HepG2 (cell line): ENCODE measurements around the gene FXN. TPM values are rescaled to one million over a fixed set of nuclear protein-coding genes. Genes with fewer than 3 reads are reported as not detected.
"Not testable (repeated sequence)": the region's sequence is repeated elsewhere in the genome, so short reads cannot be mapped to it uniquely, and the experiment has no call there.

ENCODE experiments used
- ATAC-seq: fragments of 200-7000 bp; cut with Tn5 transposase; 3 replicates; pipeline ENCODE4 v1.9.1; 2020; ENCODE audit warnings: mild to moderate bottlenecking, moderate library complexity
- BruUV-seq: library from RNA; stranded (reverse); fragments of 400-500 nt; replicated peaks from 2 replicates; lab custom pipeline; 2021; lab: Mats Ljungman, UMichigan
- CTCF ChIA-PET: fragments of 300-600 bp; formaldehyde crosslinking; extraction: SDS; loops from one replicate; lab custom pipeline; 2021; ENCODE audit warnings: low total read pairs, inconsistent platforms, low intra/inter-chr PET ratio; lab: Yijun Ruan, JAX
- POLR2A ChIA-PET: fragments of 350-600 bp; sonication (Branson Sonifier 250); formaldehyde crosslinking; loops from one replicate; lab custom pipeline; 2020; ENCODE audit warnings: antibody characterized with exemption, inconsistent platforms; lab: Yijun Ruan, JAX
- DNase-seq: peaks from one replicate; pipeline ENCODE4 v3.0.0-alpha.2; 2015; ENCODE audit warnings: low spot score
- FAIRE-seq: peaks from 3 replicates; lab custom pipeline; 2011; peaks lifted over from hg19 to GRCh38; lab: Jason Lieb, UNC
- H2AFZ ChIP-seq: one replicate; pipeline ENCODE4 v1.6.1; 2011; ENCODE audit warnings: low read length, inconsistent platforms
- H3K27ac ChIP-seq: fragments of 300-600 bp; 3 replicates; pipeline ENCODE4 v1.8.0; 2011; ENCODE audit warnings: mixed run types, mild to moderate bottlenecking, mixed read lengths, low read length, inconsistent platforms; ENCODE audit not compliant: insufficient read depth; ENCODE audit errors: extremely low read length
- H3K27me3 ChIP-seq, 2 experiments: fragments of 200-600 bp in 1 of 2; 2 replicates in 1 of 2; 3 replicates in 1 of 2; pipeline versions ENCODE4 v1.6.0 to v1.8.0; 2011; ENCODE audit warnings: low read length in 2 of 2, mild to moderate bottlenecking in 2 of 2, moderate library complexity in 2 of 2, inconsistent platforms in 1 of 2; ENCODE audit not compliant: insufficient read depth in 2 of 2, control insufficient read depth in 1 of 2
- H3K36me3 ChIP-seq, 2 experiments: fragments of 200-600 bp in 1 of 2; replicated peaks in 1 of 2; 2 replicates in 1 of 2; 3 replicates in 1 of 2; pipeline versions ENCODE4 v1.5.1 to v1.8.0; 2011; ENCODE audit warnings: low read length in 2 of 2, inconsistent platforms in 1 of 2; ENCODE audit not compliant: insufficient read depth in 2 of 2, control insufficient read depth in 1 of 2
- H3K4me1 ChIP-seq: 2 replicates; pipeline ENCODE4 v1.5.1; 2012; ENCODE audit warnings: low read length, inconsistent platforms; ENCODE audit not compliant: insufficient read depth
- H3K4me2 ChIP-seq: 2 replicates; pipeline ENCODE4 v1.6.0; 2011; ENCODE audit warnings: low read depth, low read length, inconsistent platforms
- H3K4me3 ChIP-seq, 3 experiments: fragments of 200-600 bp in 1 of 3; sonication (generic), shearing (Covaris generic) in 1 of 3; replicated peaks in 1 of 3; 2 replicates each; pipeline ENCODE4 v1.5.1; 2011 to 2016; ENCODE audit warnings: low read length in 3 of 3, inconsistent platforms in 2 of 3, low read depth in 2 of 3, mild to moderate bottlenecking in 2 of 3, control low read depth in 1 of 3, mixed read lengths in 1 of 3; ENCODE audit not compliant: insufficient read depth in 1 of 3
- H3K79me2 ChIP-seq: one replicate; pipeline ENCODE4 v1.6.1; 2011; ENCODE audit warnings: low read length, inconsistent platforms; ENCODE audit not compliant: insufficient read depth
- H3K9ac ChIP-seq: 2 replicates; pipeline ENCODE4 v1.6.0; 2011; ENCODE audit warnings: mild to moderate bottlenecking, low read depth, low read length, inconsistent platforms; ENCODE audit not compliant: insufficient read depth
- H3K9me3 ChIP-seq: 2 replicates; pipeline ENCODE4 v1.5.1; 2012; ENCODE audit warnings: mild to moderate bottlenecking, low read length
- H4K20me1 ChIP-seq: 2 replicates; pipeline ENCODE4 v1.6.0; 2011; ENCODE audit warnings: inconsistent platforms, mild to moderate bottlenecking, low read length, moderate library complexity; ENCODE audit not compliant: insufficient read depth
- AHR ChIP-seq: IDR thresholded peaks from 2 replicates; pipeline ENCODE4 v1.6.1; 2018; ENCODE audit warnings: missing genetic modification reagents, missing compliant biosample characterization
- HCFC1 ChIP-seq: fragments of 150-350 bp; IDR thresholded peaks from 2 replicates; pipeline ENCODE4 v1.6.1; 2014; ENCODE audit warnings: low read depth, low read length
- HMGA1 ChIP-seq: sonication (generic); formaldehyde crosslinking; conservative IDR thresholded peaks from 2 replicates; pipeline ENCODE4 v1.4.0; 2020; ENCODE audit warnings: missing genetic modification reagents
- KDM1A ChIP-seq: IDR thresholded peaks from 2 replicates; pipeline ENCODE4 v1.6.1; 2016; ENCODE audit warnings: missing compliant biosample characterization
- NFYC ChIP-seq: IDR thresholded peaks from 2 replicates; pipeline ENCODE4 v1.6.1; 2016; ENCODE audit warnings: missing genetic modification reagents, missing compliant biosample characterization
- TCF7L2 ChIP-seq: IDR thresholded peaks from 2 replicates; pipeline ENCODE4 v1.6.1; 2011; ENCODE audit warnings: mild to moderate bottlenecking, low read depth, low read length, moderate library complexity
- YY1 ChIP-seq: IDR thresholded peaks from 2 replicates; pipeline ENCODE4 v1.6.1; 2011; ENCODE audit warnings: low read length, low read depth, moderate library complexity, mild to moderate bottlenecking; ENCODE audit not compliant: insufficient read depth, insufficient replicate concordance
- ZC3H13 ChIP-seq: sonication (generic); formaldehyde crosslinking; IDR thresholded peaks from 2 replicates; pipeline ENCODE4 v1.8.1; 2023; ENCODE audit warnings: mild to moderate bottlenecking, missing genetic modification reagents, moderate library complexity
- ZNF318 ChIP-seq: sonication (generic); formaldehyde crosslinking; IDR thresholded peaks from 2 replicates; pipeline ENCODE4 v1.4.0; 2020; ENCODE audit warnings: mild to moderate bottlenecking, missing genetic modification reagents
- ZNF768 ChIP-seq: sonication (generic); formaldehyde crosslinking; IDR thresholded peaks from 2 replicates; pipeline ENCODE4 v1.4.0; 2020; ENCODE audit warnings: missing genetic modification reagents
- WGBS: methylation state at CpG from one replicate; pipeline ENCODE4 v1.1.6; 2017; ENCODE audit warnings: low lambda C conversion rate; 5-methylcytosine and 5-hydroxymethylcytosine counted together
- in situ Hi-C: cut with HindIII; loops from 2 replicates; pipeline ENCODE4 v1.10.0; 2017; ENCODE audit warnings: low pct_unique_long_range_greater_than_20kb; ENCODE audit not compliant: extremely low pct_ligation_motif_present
- intact Hi-C: fragments of 100-400 bp; cut with micrococcal nuclease; formaldehyde crosslinking; loops from one replicate; pipeline ENCODE4 v1.10.0; 2022; ENCODE audit not compliant: unreplicated experiment
- polyA plus RNA-seq, 8 experiments: library from polyadenylated mRNA; depleted of rRNA in 3 of 8; stranded (reverse) in 7 of 8; unstranded in 1 of 8; fragments of >200 nt; fragmentation: Illumina TruSeq in 4 of 8; extraction: Trizol in 4 of 8; gene quantifications; 2 replicates each; pipeline versions ENCODE4 v1.2.1 to v1.2.3, GENCODE V29; 2011 to 2016; ENCODE audit warnings: low read depth in 4 of 8, missing spikeins in 1 of 8, mixed read lengths in 1 of 8; ENCODE audit not compliant: insufficient read depth in 1 of 8
- total RNA-seq, 5 experiments: library from RNA; depleted of rRNA; stranded (reverse); fragments of >200 nt; fragmentation: Illumina TruSeq; extraction: Trizol; gene quantifications; 2 replicates each; pipeline ENCODE4 v1.2.3, GENCODE V29; 2016; ENCODE audit warnings: low read depth in 1 of 5

Gene FXN
- total and polyA plus RNA-seq, 2 of the 13 experiments (the other 11 are each of a cell fraction or from before 2014, with no cell fraction given): 24.1 to 26.0 TPM

DNA sequence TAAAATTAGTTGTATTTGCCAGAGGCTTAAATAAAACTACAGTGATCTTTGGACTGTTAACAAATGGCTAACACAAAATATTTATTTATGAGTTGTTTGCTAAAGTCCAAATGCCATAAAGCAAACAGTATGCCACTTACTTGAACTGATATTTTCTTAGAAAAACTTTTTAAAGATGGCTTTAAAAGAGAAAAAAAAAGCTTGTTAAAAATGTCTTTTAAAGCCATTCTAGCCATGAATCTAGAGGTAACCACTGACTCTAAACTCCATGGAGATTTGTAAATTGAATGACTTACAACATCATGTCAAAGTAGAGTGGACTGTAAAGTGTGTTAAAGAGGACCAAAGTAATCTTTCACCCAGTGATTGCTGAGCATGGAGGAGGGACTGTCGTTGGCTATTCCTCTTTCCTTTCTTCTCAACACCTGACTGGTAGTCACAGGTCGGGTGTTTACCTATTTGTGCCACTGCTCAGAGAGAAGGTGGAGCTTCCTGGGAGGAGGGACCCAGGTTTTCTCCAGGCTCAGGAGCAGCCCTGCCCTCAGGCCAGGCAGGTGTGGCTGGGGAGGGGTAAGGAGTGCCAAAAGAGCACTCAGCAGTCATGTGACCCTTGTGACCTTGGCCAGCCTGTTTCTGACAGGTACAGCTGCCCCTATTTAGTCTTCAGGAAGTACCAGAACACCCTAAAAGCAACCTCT, 69.4 kb downstream of the FXN start (continued):
- no peak for TF ChIP-seq ZNF318 (CRISPR knock-in tag)
- TF ChIP-seq HCFC1: no peak
- TF ChIP-seq KDM1A (CRISPR knock-in tag): no peak
- TF ChIP-seq HMGA1 (CRISPR knock-in tag): no peak

DNA sequence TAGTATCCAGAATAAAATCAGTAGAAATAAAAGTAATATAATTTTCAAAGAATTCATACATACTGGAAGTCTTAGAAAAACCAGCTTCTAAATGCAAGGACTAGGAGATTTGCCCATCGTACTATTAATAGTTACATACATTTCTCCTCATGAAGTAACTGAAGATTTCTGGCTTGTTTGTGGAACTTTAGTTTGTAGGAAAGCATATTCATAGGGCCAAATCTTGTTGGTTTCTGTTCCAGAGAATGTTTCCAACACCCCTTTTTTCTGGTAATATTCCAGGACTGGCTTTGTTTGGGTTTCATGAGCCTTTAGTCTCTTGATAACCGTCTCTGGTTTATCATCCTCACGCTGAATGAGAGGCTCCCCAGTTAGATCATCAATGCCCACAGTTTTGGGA, 72.2 kb downstream of the FXN start:
- WGBS: 87% methylated on average over 3 of the region's 3 CpGs
- Histone ChIP-seq H4K20me1 (no peaks in the 10 kb centered on the region), H3K36me3 (no peaks in the 10 kb centered on the region), H3K4me1 (peaks cover 65% of the 10 kb centered on the region), H2AFZ (no peak overlapping the region)
- POLR2A ChIA-PET: no interaction called here
- no peak for ATAC-seq
- intact Hi-C loops: no loop called here
- TF ChIP-seq TCF7L2 (no peak), ZC3H13 (CRISPR knock-in tag) (no peak), NFYC (CRISPR knock-in tag) (no peak), YY1 (no peak), ZNF768 (CRISPR knock-in tag) (no peak), AHR (CRISPR knock-in tag) (no peak)
- TF ChIP-seq, all 625 proteins: peak for 0
- DNase-seq: no peak
- Histone ChIP-seq H3K4me3 (no peak overlapping the region), H3K27ac (no peak overlapping the region), H3K79me2 (no peaks in the 10 kb centered on the region), H3K9me3 (no peaks in the 10 kb centered on the region), H3K27me3 (no peaks in the 10 kb centered on the region), H3K9ac (no peak overlapping the region), H3K4me2 (no peak overlapping the region)
- in situ Hi-C loops: no loop called here
- BruUV-seq: no TSS peak
- CTCF ChIA-PET: no interaction called here
- no peak for FAIRE-seq

DNA sequence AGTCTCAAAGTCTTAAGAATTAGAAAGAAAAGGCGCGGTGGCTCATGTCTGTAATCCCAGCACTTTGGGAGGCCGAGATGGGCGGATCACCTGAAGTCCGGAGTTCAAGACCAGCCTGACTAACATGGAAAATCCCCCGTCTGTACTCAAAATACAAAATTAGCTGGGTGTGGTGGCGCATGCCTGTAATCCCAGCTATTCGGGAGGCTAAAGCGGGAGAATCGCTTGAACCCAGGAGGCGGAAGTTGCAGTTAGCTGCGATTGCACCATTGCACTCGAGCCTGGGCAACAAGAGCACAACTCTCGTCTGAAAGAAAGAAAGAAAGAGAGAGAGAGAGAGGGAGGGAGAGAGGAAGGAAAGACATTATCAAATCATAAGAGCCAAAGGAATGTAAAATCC, 73.2 kb downstream of the FXN start:
- ATAC-seq, H3K27me3 ChIP-seq, H3K27ac ChIP-seq, H4K20me1 ChIP-seq, H2AFZ ChIP-seq, POLR2A ChIA-PET, H3K9ac ChIP-seq, DNase-seq, FAIRE-seq, intact Hi-C loops, BruUV-seq, H3K9me3 ChIP-seq, H3K79me2 ChIP-seq, H3K4me3 ChIP-seq, H3K4me2 ChIP-seq, in situ Hi-C loops, CTCF ChIA-PET, H3K36me3 ChIP-seq: not testable (repeated sequence)
- peaks cover 58% of the 10 kb centered on the region for H3K4me1 ChIP-seq
- 97% methylated on average over 14 of the region's 14 CpGs for WGBS
